K562 (cell line): ENCODE data around the gene ADGRE2. TPM values are rescaled to one million over a fixed set of nuclear protein-coding genes. Genes with fewer than 3 reads are reported as not detected.

Experiments
- ATAC-seq: fragments of 200-7000 bp; cut with Tn5 transposase; 3 replicates; pipeline ENCODE4 v1.9.1; 2020; ENCODE audit warnings: moderate library complexity
- BruUV-seq: library from RNA; stranded (reverse); fragments of 400-500 nt; replicated peaks from 2 replicates; lab custom pipeline; 2021; lab: Mats Ljungman, UMichigan
- CTCF ChIA-PET: fragments of 300-600 bp; formaldehyde crosslinking; extraction: SDS; loops from one replicate; lab custom pipeline; 2021; ENCODE audit warnings: low intra/inter-chr PET ratio; lab: Yijun Ruan, JAX
- POLR2A ChIA-PET: fragments of 300-600, 350-650 bp; sonication (Branson Sonifier 250); formaldehyde crosslinking; extraction: SDS; loops from one replicate; lab custom pipeline; 2021; ENCODE audit warnings: antibody characterized with exemption, inconsistent platforms; lab: Yijun Ruan, JAX
- DNase-seq, 4 experiments: peaks; one replicate each; pipeline versions ENCODE4 v3.0.0 to v3.0.0-alpha.2; 2011 to 2018; ENCODE audit warnings: low spot score in 3 of 4, mixed read lengths in 3 of 4; ENCODE audit errors: extremely low read depth in 1 of 4
- FAIRE-seq: peaks from 2 replicates; lab custom pipeline; 2011; peaks lifted over from hg19 to GRCh38; lab: Jason Lieb, UNC
- H2AFZ ChIP-seq: 2 replicates; pipeline ENCODE4 v1.6.0; 2011; ENCODE audit warnings: low read depth, low read length, control low read depth, inconsistent platforms
- H3K27ac ChIP-seq: fragments of 200-600 bp; 3 replicates; pipeline ENCODE4 v1.8.0; 2011; ENCODE audit warnings: low read depth, mild to moderate bottlenecking, control low read depth, inconsistent platforms, low read length, moderate library complexity, mixed read lengths; ENCODE audit errors: extremely low read depth
- H3K27me3 ChIP-seq, 2 experiments: fragments of 300-600 bp in 1 of 2; 2 replicates in 1 of 2; 3 replicates in 1 of 2; pipeline versions ENCODE4 v1.6.0 to v1.8.0; 2011; ENCODE audit warnings: inconsistent platforms in 2 of 2, low read length in 2 of 2, mild to moderate bottlenecking in 1 of 2, mixed read lengths in 1 of 2, moderate library complexity in 1 of 2; ENCODE audit not compliant: control insufficient read depth in 2 of 2, insufficient read depth in 2 of 2
- H3K36me3 ChIP-seq: fragments of 300-600 bp; 3 replicates; pipeline ENCODE4 v1.8.0; 2011; ENCODE audit warnings: mild to moderate bottlenecking, low read length, inconsistent platforms; ENCODE audit not compliant: control insufficient read depth, insufficient read depth
- H3K4me1 ChIP-seq, 2 experiments: fragments of 200-600 bp in 1 of 2; replicated peaks in 1 of 2; 2 replicates in 1 of 2; 3 replicates in 1 of 2; pipeline versions ENCODE4 v1.5.1 to v1.8.0; 2011; ENCODE audit warnings: inconsistent platforms in 2 of 2, low read length in 2 of 2, mild to moderate bottlenecking in 1 of 2, mixed read lengths in 1 of 2, moderate library complexity in 1 of 2; ENCODE audit not compliant: control insufficient read depth in 2 of 2, insufficient read depth in 2 of 2
- H3K4me2 ChIP-seq: 2 replicates; pipeline ENCODE4 v1.6.1; 2011; ENCODE audit warnings: low read length, control low read depth, inconsistent platforms, mixed read lengths; ENCODE audit not compliant: insufficient read depth
- H3K4me3 ChIP-seq: fragments of 200-600 bp; sonication (generic), shearing (Covaris generic); 2 replicates; pipeline ENCODE4 v1.5.1; 2016; ENCODE audit warnings: control low read depth, inconsistent platforms
- H3K79me2 ChIP-seq: fragments of 200-600 bp; 3 replicates; pipeline ENCODE4 v1.8.0; 2011; ENCODE audit warnings: low read length, inconsistent platforms; ENCODE audit not compliant: control insufficient read depth, insufficient read depth
- H3K9ac ChIP-seq, 2 experiments: 2 replicates each; pipeline versions ENCODE4 v1.6.0 to v1.6.1; 2011; ENCODE audit warnings: low read depth in 2 of 2, low read length in 2 of 2, control low read depth in 1 of 2, inconsistent platforms in 1 of 2, mild to moderate bottlenecking in 1 of 2, mixed read lengths in 1 of 2; ENCODE audit not compliant: insufficient read depth in 1 of 2
- H3K9me1 ChIP-seq: one replicate; pipeline ENCODE4 v1.6.0; 2011; ENCODE audit warnings: inconsistent platforms, mild to moderate bottlenecking, low read length, moderate library complexity; ENCODE audit not compliant: control insufficient read depth, insufficient read depth
- H3K9me3 ChIP-seq: replicated peaks from 2 replicates; pipeline ENCODE4 v1.5.1; 2011; ENCODE audit warnings: low read depth, low read length, inconsistent platforms; ENCODE audit not compliant: control insufficient read depth, insufficient read depth
- H4K20me1 ChIP-seq: replicated peaks from 2 replicates; pipeline ENCODE4 v1.6.1; 2011; ENCODE audit warnings: low read length, inconsistent platforms, mixed read lengths; ENCODE audit not compliant: control insufficient read depth, insufficient read depth
- CBX5 ChIP-seq: IDR thresholded peaks from 2 replicates; pipeline ENCODE4 v1.6.1; 2014; ENCODE audit warnings: low read depth, borderline replicate concordance
- CHD1 ChIP-seq: fragments of 200-600 bp; sonication (generic); IDR thresholded peaks from one replicate; pipeline ENCODE4 v1.6.1; 2012; ENCODE audit warnings: mild to moderate bottlenecking, moderate library complexity, low read length, inconsistent platforms
- MCM7 ChIP-seq, 2 experiments: fragments of 450-650 bp; IDR thresholded peaks; 2 replicates each; pipeline ENCODE4 v1.6.1; 2016 to 2018
- NONO ChIP-seq, 2 experiments: fragments of 200-400 bp in 1 of 2; fragments of 450-650 bp in 1 of 2; formaldehyde crosslinking in 1 of 2; IDR thresholded peaks; 2 replicates each; pipeline ENCODE4 v1.6.1; 2017; ENCODE audit warnings: low read depth in 2 of 2, mild to moderate bottlenecking in 2 of 2, moderate library complexity in 2 of 2, low read length in 1 of 2
- POLR2H ChIP-seq: IDR thresholded peaks from 2 replicates; pipeline ENCODE4 v1.6.1; 2016; ENCODE audit warnings: missing genetic modification characterization, low read depth, mild to moderate bottlenecking, control low read depth, missing compliant biosample characterization, moderate library complexity
- RBM25 ChIP-seq: fragments of 200-400 bp; formaldehyde crosslinking; IDR thresholded peaks from 2 replicates; pipeline ENCODE4 v1.6.1; 2018; ENCODE audit warnings: low read length, low read depth, moderate library complexity; ENCODE audit not compliant: severe bottlenecking
- WGBS: fragments of 100-300 bp; shearing (Covaris generic); methylation state at CpG from one replicate; pipeline ENCODE4 v1.1.6; 2016; ENCODE audit warnings: low coverage, mixed read lengths; ENCODE audit not compliant: insufficient coverage; ENCODE audit errors: missing lambda C conversion rate; 5-methylcytosine and 5-hydroxymethylcytosine counted together
- in situ Hi-C: fragments of 300-500 bp; cut with MboI; formaldehyde crosslinking; loops from 4 replicates; pipeline ENCODE4 v1.15.0; 2018; ENCODE audit warnings: inconsistent platforms, mixed read lengths
- intact Hi-C: fragments of 100-400 bp; cut with micrococcal nuclease; formaldehyde crosslinking; loops from 2 replicates; pipeline ENCODE4 v1.14.2; 2022
- polyA plus RNA-seq, 8 experiments: library from polyadenylated mRNA; depleted of rRNA in 4 of 8; stranded (reverse) in 5 of 8; unstranded in 3 of 8; fragments of >200 nt; fragmentation: Nextera tagmentation in 2 of 8; fragmentation: Illumina TruSeq in 1 of 8; extraction: Ambion mirVana in 2 of 8; extraction: Trizol in 1 of 8; gene quantifications; 2 replicates each; pipeline versions ENCODE4 v1.2.1 to v1.2.3, GENCODE V29; 2011 to 2014; ENCODE audit warnings: inconsistent platforms in 1 of 8, missing spikeins in 1 of 8
- total RNA-seq, 7 experiments: library from RNA; depleted of rRNA in 6 of 7; stranded (reverse); fragments of >200 nt in 6 of 7; fragmentation: Illumina TruSeq in 2 of 7; extraction: Trizol in 2 of 7; gene quantifications; 2 replicates each; pipeline versions ENCODE4 v1.2.1 to v1.2.3, GENCODE V29; 2011 to 2021; ENCODE audit warnings: low replicate concordance in 1 of 7
- TF ChIP-seq, protein P1 (sequence below), 2 experiments: fragments of 450-650 bp; formaldehyde crosslinking in 1 of 2; IDR thresholded peaks; 2 replicates each; pipeline versions ENCODE4 v1.4.0 to v1.6.1; 2014 to 2020; ENCODE audit warnings: mild to moderate bottlenecking in 2 of 2, borderline replicate concordance in 1 of 2, low read depth in 1 of 2

The ADGRE2 gene
- total and polyA plus RNA-seq, 9 of the 15 experiments (the other 6 are each of a cell fraction or from before 2014, with no cell fraction given) = 4.3 to 17.3 (median 9.8) TPM

- peak; percentile 35 for TF ChIP-seq RBM25
- no peak for TF ChIP-seq NONO (IDR thresholded peaks at IDR 0.05; ENCODE audit: low read depth in 2 of 2, low read length in 1 of 2)
- H3K27ac ChIP-seq = no peak overlapping the region
- BruUV-seq = no TSS peak
- ATAC-seq (no peak), FAIRE-seq (no peak), DNase-seq (no peak)
- no peaks in the 10 kb centered on the region for H3K4me1 ChIP-seq
- ChIA-PET POLR2A (interaction anchor here (0.5 kb wide), 1 partner anchor 18 kb away, joined by 3 read pairs; no protein-coding TSS in a partner anchor), CTCF (no interaction called here)
- H3K9ac ChIP-seq = no peak overlapping the region
- no peaks in the 10 kb centered on the region for H4K20me1 ChIP-seq
- no peaks in the 10 kb centered on the region for H3K79me2 ChIP-seq
- no peak overlapping the region for H2AFZ ChIP-seq
- H3K4me3 ChIP-seq = no peak overlapping the region
- intact Hi-C loops = no loop called here
- H3K27me3 ChIP-seq = no peaks in the 10 kb centered on the region
- no peak overlapping the region for H3K4me2 ChIP-seq
- peaks cover 14% of the 10 kb centered on the region; the same call in 2 of the 3 replicates for H3K36me3 ChIP-seq
- in situ Hi-C loops = no loop called here
- H3K9me1 ChIP-seq = no peaks in the 10 kb centered on the region
- 24% methylated on average over 3 of the region's 3 CpGs for WGBS
- peaks cover 23% of the 10 kb centered on the region for H3K9me3 ChIP-seq
These were observed 59.2 kb downstream of the ADGRE2 start for GRCh38 chr19:14719162-14719561.

GRCh38 chr19:14718522-14719116 is 59.7 kb downstream of the ADGRE2 start:
- Histone ChIP-seq H3K9ac (no peak overlapping the region), H3K4me2 (no peak overlapping the region), H3K27ac (no peak overlapping the region), H3K9me3 (peaks cover 23% of the 10 kb centered on the region), H3K27me3 (no peaks in the 10 kb centered on the region), H3K4me3 (no peak overlapping the region), H3K79me2 (no peaks in the 10 kb centered on the region), H3K4me1 (no peaks in the 10 kb centered on the region), H3K9me1 (no peaks in the 10 kb centered on the region), H4K20me1 (no peaks in the 10 kb centered on the region), H2AFZ (no peak overlapping the region), H3K36me3 (peaks cover 14% of the 10 kb centered on the region; the same call in 2 of the 3 replicates)
- BruUV-seq = no TSS peak
- ChIA-PET POLR2A (no interaction called here), CTCF (no interaction called here)
- no peak for ATAC-seq
- in situ Hi-C loops = no loop called here
- no peak for DNase-seq
- intact Hi-C loops = no loop called here
- no peak for FAIRE-seq
- WGBS = 61% methylated on average over 18 of the region's 18 CpGs
- TF ChIP-seq CBX5 (peak; percentile 48; the same call in 1 of the 2 replicates), POLR2H (no peak), CHD1 (no peak), MCM7 (IDR thresholded peaks at IDR 0.05) (no peak)
- TF ChIP-seq, protein P1, sequence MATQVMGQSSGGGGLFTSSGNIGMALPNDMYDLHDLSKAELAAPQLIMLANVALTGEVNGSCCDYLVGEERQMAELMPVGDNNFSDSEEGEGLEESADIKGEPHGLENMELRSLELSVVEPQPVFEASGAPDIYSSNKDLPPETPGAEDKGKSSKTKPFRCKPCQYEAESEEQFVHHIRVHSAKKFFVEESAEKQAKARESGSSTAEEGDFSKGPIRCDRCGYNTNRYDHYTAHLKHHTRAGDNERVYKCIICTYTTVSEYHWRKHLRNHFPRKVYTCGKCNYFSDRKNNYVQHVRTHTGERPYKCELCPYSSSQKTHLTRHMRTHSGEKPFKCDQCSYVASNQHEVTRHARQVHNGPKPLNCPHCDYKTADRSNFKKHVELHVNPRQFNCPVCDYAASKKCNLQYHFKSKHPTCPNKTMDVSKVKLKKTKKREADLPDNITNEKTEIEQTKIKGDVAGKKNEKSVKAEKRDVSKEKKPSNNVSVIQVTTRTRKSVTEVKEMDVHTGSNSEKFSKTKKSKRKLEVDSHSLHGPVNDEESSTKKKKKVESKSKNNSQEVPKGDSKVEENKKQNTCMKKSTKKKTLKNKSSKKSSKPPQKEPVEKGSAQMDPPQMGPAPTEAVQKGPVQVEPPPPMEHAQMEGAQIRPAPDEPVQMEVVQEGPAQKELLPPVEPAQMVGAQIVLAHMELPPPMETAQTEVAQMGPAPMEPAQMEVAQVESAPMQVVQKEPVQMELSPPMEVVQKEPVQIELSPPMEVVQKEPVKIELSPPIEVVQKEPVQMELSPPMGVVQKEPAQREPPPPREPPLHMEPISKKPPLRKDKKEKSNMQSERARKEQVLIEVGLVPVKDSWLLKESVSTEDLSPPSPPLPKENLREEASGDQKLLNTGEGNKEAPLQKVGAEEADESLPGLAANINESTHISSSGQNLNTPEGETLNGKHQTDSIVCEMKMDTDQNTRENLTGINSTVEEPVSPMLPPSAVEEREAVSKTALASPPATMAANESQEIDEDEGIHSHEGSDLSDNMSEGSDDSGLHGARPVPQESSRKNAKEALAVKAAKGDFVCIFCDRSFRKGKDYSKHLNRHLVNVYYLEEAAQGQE (IDR thresholded peaks at IDR 0.05; ENCODE audit: borderline replicate concordance) = no peak
- TF ChIP-seq, protein P1 (CRISPR knock-in tag; IDR thresholded peaks at IDR 0.05; ENCODE audit: low read depth) = no peak
